T-helper 22 cell (primary cell): ENCODE results near the gene HSD3B2.
"Not testable (repeated sequence)": the region's sequence is repeated elsewhere in the genome, so short reads cannot be mapped to it uniquely, and the experiment has no call there.

Experiments used
- DNase-seq: peaks from one replicate; pipeline ENCODE4 v3.0.0-alpha.2; 2020; ENCODE audit warnings: low read depth

Gene HSD3B2

DNA sequence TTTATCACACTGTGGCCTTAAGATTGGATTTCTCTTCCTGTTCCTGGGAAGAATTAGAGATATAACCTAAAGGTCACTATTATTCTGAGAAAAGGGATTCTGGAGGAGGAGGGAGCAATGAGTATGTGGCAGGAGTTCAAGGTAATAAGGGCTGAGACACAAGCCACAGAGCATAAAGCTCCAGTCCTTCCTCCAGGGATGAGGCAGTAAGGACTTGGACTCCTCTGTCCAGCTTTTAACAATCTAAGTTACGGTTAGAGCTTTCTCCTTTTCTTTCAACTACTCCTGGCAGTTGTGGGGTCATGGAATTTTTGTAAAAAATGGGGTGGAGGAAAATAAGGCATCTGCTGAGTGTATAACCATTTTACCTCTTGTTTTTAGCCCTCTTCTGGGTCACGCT lies at the start of gene HSD3B2:
Gene HSD3B2 (plus strand): TSS at position 201 of the 400 bp plus-strand sequence. CDS start 270 bp downstream, outside the sequence.
- no peak for DNase-seq

DNA sequence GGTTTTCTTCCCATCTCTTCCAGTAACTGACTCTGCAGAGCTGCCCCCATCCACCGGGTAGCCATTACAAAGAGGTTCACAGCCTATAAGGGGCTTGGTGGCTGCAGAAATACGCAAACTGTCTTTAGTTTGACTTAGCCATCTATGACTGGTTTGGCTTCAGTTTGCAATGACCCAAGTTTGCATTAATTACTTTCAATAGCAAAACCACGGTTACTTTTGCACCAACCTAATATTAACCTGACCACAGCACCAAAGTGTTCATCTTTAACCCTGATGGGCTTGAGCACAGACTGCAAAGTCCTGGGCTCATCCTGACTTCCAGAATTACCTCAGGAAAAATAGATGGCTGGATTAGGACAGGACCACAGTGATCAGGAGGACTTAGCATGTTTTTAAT lies 48.5 kb upstream of the HSD3B2 start:
- no peak for DNase-seq

DNA sequence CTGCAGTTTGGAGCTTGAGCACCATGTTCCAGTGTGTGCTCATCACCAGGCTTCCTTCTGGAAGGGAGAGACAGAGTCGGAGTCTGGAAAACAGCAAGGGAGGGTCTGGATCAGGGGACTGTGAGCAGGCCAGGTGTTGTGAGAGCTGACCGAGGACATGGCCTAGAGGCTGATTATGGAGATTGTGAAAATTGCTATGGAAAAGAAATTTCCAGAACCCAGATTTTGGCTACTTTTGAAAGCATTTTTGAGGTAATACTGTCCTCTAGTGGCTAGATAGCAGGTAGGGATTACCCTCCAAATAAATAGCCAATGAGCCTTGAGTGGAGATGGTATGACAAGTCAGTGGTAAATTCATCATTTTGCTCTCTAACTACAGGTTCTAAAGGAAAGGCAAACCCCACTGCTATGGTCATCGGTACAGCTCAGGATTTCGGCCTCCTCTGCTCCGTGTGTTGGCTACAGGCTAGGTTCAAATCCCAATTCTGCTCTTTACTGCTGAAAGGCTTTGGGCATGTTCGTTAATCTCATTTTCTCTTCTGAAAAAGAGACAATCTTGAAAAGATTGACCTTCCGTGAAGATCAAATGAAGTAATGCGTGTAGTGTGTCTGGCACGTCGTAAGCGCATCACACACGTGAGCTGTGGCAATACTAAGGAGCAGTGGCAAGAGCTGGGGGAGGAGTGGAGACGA lies 47.4 kb upstream of the HSD3B2 start:
- DNase-seq = no peak

DNA sequence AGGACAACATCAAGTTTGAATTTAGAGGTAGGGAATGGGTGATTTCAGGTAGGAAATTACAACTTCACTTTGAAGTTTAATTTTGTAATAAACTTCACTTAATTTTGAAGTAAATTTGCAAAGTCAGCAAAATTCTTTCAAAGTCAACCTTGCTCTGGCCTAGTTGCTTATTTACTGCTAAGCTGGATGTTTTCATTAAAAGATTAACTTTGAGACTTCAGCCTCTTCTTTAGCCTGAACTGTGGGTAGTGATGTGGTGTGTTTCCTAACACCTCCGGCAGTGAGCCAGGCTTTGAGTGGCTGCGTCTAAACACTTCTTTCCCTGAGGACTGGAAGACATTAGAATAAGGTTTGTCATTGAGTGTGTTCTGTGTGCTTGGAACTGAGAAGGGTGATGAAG lies 46.4 kb upstream of the HSD3B2 start, which contains the start of gene HAO2:
Gene HAO2 (plus strand): TSS at position 232 of the 400 bp plus-strand sequence. CDS start 12,301 bp downstream, outside the sequence.
- DNase-seq = no peak

DNA sequence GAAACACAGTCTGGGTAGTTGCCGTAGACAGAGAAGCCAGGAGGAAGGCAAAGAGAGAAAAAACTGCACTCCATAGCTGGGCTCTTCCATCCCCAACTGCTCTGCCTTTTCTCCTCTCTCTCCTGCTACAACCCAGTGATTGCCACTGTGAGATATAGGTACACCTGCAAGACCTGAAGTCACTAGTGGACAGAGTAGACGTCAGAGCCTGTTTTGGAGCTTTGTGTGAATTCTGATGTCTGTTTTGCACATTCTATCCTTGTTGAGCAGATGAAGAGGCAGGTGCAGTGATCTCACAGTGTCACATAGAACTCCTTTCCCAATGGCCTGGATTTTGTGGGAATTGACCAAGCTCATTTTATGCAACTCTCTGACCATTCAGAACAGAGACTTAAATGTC lies 44.2 kb upstream of the HSD3B2 start:
- DNase-seq = no peak

DNA sequence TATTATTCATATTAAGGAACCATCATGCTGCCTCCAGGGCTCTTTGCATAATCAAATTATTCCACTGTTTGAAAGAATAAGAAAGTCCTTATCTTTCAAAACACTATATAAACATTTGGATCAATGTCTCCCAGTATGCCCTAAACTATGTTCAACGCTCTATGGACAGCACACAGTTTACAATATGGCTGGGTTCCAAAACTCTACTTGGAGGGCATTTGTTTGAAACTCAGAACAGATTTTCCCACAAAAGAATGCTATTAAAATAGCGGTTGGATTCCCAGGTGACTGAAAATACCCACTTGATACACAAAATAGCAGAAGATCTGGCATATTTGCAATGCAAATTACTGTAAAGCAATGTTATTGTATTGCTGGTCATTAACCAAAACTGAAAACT lies 43.1 kb upstream of the HSD3B2 start:
- no peak for DNase-seq

DNA sequence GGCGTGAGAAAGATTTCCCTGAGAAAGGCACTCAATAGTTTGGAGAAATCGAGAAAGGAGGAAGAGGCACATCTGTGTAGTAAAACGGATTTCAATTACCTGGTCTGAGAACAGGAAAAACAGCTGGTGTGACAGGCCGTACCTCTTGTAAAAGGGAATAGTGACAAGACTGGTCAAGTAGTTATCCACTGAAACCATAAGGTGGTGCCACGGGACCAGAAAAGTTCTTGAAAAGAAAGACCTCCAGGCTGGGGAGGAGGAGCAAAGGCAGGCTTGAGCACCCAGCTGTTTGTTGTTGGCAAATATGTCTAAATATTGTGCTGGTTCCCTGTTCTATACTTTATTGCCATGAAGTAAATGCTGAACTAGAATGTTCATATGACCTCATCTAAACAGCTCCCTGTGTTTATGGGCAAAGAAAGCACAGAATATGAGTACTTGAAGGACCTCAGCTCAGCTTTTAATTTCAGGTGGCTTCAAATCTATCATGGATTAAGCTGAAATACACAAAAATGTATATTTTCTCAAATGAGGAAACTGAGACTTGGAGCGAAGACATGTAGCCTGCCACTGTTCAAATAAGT lies 42.4 kb upstream of the HSD3B2 start:
- no peak for DNase-seq

DNA sequence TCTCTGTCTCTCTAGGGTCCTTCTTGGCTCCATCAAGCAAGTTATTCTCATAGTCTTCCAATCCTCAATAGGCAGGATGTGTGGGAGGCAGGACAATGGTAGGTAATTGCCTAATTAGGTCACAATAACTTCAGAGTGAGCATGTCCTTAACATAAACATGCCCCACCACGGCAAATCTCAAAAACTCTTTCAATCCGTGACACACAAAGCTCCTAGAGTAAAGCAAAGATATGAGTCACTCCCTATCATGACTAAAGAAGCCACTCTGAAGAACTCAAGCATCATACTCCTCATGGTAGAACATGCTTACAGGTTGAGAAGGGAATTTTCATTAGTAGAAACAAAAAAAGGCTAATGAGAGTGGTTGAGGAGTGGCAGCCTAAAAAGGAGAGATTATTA lies 41.5 kb upstream of the HSD3B2 start:
- DNase-seq = no peak

DNA sequence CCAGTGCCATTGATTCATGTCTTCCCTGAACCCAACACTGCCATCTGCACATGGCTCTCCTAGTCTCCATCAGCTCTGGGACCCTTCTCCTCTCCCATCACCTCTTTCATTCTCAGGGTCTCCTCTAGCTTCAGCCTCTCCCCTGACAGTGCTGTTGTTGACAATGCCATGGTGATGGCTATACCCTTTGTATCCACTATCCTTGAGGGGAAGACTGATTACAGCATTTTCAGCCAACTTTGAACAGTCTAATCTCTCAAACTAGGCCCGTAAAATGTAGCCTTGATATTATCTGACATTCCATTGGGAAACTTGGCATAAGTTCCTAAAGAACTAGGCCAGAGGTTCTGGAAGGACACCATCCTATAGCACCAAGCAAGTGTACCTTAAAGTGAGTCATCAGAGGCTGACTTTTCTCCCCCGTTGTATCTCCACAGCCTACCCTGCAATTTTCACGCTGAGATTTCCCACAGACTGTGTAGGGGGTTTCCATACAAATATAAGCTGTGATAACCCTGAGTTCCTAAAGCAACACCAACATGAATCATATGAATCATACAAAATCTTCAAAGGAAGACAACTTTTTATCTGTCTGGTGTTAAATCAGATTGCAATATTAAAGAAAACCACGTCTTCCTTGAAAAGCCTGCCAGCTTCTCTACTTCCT lies 40.6 kb upstream of the HSD3B2 start:
- DNase-seq = no peak

DNA sequence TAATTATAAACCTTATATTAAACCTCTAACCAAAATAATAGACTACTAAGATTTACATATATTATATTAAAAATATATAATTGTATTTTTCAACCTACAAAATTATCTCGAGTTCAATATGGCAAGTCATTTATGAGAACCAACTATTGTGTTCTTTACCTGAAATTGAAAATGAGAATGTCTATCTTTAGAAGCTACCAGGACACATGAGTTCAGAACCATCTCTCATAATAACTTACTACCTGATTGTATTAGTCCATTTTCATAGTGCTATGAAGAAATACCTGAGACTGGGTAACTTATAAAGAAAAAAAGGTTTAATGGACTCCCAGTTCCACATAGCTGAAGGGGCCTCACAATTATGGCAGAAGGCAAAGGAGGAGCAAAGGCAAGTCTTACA lies 39.6 kb upstream of the HSD3B2 start:
- DNase-seq = no peak

DNA sequence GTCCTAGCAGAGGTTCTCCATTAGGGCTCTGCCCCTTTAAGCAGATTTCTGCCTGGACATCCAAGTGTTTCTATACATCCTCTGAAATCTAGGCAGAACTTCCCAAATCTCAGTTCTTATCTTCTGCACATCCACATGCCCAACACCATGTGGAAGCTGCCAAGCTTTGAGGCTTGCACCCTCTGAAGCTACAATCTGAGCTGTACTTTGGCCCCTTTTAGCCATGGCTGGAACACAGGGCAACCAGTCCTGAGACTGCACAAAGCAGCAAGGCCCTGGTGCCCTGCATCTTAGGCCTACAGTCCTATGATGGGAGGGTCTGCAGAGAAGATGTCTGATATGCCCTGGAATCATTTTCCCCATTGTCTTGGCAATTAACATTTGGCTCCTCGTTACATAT lies 38.4 kb upstream of the HSD3B2 start:
- no peak for DNase-seq

DNA sequence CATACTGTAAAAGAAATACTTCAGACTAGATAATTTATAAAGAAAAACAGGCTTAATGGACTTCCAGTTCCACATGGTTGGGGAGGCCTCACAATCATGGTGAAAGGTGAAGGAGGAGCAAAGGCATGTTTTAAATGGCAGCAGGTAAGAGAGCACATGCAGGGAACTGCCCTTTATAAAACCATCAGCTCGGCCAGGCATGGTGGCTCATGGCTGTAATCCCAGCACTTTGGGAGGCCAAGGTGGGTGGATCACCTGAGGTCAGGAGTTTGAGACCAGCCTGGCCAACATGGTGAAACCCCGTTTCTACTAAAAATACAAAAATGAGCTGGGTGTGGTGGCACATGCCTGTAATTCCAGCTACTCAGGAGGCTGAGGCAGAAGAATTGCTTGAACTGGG lies 37.4 kb upstream of the HSD3B2 start:
- DNase-seq = not testable (repeated sequence)

DNA sequence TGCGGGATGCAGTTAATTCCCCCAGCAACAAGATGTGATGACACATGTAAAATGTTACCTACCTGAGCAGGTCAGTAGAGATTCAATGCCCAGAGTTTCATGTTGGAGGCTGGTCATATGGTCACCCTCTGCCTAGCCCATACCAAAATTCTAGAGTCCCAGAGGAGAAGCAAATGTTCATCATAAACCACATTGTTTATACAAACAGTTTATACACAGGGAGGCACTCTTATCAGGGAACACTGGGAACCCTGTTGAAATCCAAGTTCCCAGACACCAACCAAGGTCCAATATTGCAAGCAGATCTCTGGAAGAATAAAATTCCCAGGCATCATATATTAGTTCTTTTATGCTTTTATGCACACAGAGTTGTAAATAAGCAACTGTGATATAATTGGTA lies 35.8 kb upstream of the HSD3B2 start:
- DNase-seq = no peak

DNA sequence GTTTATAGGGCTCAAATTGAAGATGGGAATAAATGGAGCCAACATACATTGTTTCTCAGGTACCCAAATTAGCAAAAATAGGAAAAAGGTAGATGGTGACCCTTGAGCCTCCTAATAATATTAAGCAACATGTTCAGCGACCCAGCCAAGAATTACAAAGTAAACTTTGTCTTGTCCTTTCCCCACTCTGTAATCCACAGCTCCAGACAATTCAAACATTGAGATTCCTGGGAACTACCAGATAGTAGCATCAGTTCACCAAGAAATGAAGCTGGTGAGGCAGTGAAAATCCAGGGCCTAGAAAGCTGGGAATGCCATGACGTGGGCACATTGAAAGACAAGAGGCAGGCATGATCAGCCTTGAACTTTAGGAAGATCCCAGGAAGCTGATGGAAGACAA lies 34.6 kb upstream of the HSD3B2 start:
- DNase-seq = no peak

DNA sequence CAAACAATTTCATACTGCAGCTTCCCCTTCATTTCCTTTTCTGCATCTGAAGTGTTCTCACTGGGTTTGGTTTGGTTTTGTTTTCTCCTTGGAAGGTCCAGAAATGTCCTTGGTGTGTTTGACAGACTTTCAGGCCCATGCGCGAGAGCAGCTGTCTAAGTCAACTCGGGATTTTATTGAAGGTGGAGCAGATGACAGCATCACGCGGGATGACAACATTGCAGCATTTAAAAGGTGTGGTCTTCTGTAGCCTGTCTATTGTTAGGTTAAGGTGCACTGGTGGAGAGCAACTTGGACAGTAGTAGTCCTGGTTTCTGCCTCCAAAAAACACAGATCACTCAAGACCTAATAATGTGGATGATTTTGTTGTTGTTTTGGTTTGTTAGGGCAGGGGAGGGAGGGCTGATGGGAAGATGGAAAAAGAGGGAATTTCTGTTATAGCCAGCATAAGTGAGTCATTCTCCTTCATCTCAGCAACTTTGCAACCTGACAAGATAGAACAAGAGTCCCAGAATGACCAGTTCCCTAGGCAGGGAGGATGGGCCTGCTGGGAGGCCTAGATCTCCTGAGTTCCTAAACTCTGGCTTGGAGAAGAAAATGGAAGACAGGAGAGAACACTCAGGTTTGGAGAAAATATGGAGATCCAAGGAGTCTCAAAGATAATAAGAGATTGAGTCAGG lies 33.8 kb upstream of the HSD3B2 start:
- DNase-seq = no peak

DNA sequence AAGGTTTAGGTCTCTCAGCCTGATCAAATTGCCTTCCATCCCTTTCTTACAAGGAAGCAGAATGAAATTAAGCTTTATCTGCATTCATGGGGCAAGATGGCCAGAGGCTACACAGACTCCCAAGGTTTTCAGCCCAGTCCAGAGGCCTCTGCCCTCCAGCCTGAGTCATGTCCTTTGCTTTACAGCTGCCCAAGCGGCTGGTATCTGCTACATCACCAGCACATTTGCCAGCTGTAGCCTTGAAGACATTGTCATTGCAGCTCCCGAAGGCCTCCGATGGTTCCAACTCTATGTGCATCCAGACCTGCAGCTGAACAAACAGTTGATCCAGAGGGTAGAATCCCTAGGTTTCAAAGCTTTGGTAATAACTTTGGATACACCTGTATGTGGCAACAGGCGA lies 30.4 kb upstream of the HSD3B2 start:
- no peak for DNase-seq

DNA sequence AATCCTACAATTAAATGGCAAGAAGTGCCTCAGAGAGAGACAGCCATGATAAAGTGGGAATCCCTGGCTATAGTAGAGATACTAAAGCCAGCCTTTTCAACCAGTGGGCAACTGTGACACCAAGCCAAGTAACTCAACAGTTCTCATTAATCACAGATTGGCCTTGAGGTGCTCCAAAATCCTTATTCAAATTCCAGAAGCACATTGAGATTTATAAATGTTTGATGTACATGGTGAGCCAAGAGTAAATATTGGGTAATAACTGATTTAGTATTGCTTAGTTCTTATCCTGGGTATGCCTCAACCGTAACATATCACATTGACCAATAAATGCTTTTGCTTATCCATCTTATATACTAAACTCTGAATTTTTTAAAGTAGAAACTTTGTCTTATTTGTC lies 29.3 kb upstream of the HSD3B2 start:
- DNase-seq = no peak

DNA sequence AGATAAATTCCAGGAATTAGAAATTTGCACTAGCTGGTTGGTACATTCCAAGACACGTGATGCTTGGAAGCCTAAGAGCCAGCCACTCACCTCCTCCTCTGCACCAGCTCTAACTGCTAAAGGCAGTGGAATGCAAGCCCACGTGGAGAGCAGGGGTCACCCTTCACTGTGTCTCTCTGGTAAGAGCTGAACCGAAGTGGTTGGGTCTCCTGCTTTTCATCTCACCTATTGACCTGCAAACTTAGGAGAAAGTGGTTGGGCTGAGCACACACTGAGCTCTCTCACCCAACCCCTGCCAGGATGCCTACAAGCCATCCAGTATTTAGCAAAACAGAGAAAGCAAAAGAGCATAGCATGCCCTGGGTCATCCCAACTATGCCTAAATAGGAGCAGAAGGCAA lies 27.1 kb upstream of the HSD3B2 start:
- DNase-seq = no peak

DNA sequence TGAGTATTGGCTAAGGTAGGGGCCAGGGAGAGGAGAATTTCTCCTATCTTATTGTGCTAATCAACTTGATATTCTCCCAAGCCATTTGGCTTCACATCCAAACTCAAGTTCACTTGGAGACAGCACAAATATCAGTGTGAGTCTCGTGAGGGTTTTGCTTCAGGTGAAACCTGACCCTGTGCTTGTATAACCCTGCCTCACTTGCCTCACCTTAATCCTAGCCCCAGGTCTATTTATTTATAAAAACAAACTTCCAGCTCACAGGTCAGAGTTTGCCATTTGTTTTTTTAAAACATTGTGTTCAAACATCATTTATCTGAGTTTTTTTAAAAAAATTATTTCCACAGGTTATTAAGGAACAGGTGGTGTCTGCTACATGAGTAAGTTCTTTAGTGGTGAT lies 26.5 kb upstream of the HSD3B2 start:
- DNase-seq = no peak

DNA sequence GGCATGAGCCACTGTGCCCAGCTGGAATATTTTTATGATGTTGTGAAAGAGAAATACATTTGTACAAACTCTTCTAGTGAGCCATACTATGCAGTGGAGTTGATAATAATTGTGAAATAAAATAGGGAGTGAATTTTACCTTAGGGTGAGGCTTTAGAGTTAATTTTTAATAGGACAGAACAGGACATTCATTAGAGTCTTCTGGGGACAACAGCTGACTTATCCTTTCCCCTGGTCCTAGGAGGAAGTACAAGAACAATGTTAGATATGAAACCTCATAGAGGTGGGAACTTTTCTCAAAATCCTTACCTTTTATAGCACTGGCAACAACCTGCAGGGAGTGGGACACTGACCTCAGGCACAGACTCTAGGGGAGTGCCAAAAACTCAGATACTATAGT lies 24.4 kb upstream of the HSD3B2 start:
- DNase-seq = no peak

DNA sequence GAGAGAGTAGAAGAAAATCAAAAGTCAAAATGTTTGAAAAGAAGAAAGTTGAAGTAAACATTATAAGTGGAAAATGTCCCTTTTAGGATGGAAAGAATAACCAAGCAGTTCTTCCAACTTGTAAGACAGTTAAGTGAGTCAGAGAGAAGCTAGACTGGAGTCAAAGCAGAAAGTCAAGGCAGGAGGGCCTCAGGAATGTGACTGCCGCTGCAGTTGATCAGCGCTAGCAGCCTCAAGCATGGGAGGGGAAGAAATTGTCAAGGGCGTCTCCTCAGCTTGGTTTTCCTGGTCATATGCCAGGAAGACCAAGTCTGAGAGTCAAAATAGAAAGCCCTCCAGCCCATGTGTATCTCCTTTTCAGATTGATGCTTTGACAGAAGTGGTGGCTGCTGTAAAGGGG lies 23.2 kb upstream of the HSD3B2 start:
- no peak for DNase-seq

DNA sequence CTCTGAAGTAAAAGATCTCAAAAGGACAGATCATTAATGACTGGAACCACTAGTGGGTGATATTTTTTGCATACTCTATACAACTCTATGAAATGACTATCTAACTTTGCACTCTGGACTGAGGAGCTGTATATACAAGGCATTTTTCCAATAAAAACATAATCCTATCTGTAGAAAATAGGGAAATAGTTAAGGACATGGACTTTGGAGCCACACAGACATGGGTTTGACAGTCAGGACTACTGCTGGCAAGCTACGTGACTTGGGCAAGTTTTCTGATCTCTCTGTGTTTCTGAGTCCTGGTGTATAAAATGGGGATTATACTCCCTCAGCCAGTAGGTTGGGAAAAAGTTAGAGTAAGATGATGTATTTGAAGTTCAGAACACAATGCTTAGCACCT lies 20.9 kb upstream of the HSD3B2 start:
- DNase-seq = no peak

DNA sequence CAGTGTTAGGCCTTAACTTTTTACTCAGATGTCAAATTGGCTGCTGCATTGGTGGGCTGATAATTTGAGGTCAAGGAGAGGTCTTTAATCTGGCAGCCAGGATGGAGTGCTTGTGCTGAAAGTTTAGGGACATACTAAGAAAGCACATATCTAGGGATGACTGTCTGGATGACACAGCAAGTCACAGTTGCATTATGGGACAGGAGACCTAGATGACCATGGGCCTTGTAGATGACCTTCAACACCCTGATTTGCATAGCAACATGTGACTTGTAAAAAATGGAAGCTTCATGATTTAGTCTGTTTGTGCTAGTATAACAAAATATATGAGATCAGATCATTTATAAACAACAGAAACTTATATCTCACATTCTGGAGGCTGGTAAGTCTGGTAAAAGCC lies 18.0 kb upstream of the HSD3B2 start:
- DNase-seq = no peak
